ENCODE results near the gene CAPN13.

DNA sequence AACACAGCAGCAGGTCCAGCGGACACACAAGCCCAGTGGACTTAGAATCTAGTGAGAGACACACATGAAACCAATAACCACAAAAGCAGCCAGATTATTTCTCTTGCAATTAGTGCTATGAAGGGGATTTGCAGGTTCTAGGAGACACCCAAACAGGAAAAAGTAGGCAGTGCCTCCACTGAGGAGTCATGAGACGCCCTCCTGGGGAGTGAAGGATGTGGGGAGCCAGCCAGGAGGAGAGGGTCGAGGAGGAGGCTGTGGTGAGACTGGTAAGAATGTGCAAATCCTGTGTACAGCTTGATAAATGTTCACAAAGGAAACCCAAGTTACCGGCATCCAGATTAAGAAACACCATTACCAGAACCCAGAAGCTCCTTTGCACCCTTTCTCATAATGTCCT, 2.7 kb upstream of the CAPN13 start:
- TF ChIP-seq, protein P1, sequence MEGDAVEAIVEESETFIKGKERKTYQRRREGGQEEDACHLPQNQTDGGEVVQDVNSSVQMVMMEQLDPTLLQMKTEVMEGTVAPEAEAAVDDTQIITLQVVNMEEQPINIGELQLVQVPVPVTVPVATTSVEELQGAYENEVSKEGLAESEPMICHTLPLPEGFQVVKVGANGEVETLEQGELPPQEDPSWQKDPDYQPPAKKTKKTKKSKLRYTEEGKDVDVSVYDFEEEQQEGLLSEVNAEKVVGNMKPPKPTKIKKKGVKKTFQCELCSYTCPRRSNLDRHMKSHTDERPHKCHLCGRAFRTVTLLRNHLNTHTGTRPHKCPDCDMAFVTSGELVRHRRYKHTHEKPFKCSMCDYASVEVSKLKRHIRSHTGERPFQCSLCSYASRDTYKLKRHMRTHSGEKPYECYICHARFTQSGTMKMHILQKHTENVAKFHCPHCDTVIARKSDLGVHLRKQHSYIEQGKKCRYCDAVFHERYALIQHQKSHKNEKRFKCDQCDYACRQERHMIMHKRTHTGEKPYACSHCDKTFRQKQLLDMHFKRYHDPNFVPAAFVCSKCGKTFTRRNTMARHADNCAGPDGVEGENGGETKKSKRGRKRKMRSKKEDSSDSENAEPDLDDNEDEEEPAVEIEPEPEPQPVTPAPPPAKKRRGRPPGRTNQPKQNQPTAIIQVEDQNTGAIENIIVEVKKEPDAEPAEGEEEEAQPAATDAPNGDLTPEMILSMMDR (IDR thresholded peaks at IDR 0.05; ENCODE audit: low read depth, low read length, poor library complexity, severe bottlenecking): no peak
- no peak for TF ChIP-seq EZH2phosphoT487 (IDR thresholded peaks at IDR 0.05; ENCODE audit: borderline replicate concordance, low read length)
